HG03378 (cell line): ENCODE measurements around the gene SEZ6L2.
"Not testable (repeated sequence)": the region's sequence is repeated elsewhere in the genome, so short reads cannot be mapped to it uniquely, and the experiment has no call there.

ENCODE experiments used
- ATAC-seq: cut with Tn5 transposase; IDR thresholded peaks from one replicate; pipeline ENCODE4 v1.9.1; 2021; ENCODE audit warnings: mild to moderate bottlenecking, moderate library complexity; ENCODE audit not compliant: unreplicated experiment

SEZ6L2 gene

GRCh38 chr16:29910819-29911675, 11.7 kb upstream of the SEZ6L2 start:
- no peak for ATAC-seq

- not testable (repeated sequence) for ATAC-seq
Observed at GRCh38 chr16:29909851-29910250, 10.5 kb upstream of the SEZ6L2 start.

- ATAC-seq, result no peak
Observed at GRCh38 chr16:29909391-29909790, 10.0 kb upstream of the SEZ6L2 start.

- no peak for ATAC-seq
Observed at GRCh38 chr16:29908719-29909220, 9.4 kb upstream of the SEZ6L2 start.

GRCh38 chr16:29907973-29908372, 8.6 kb upstream of the SEZ6L2 start:
- no peak for ATAC-seq

- ATAC-seq, result no peak
Observed at GRCh38 chr16:29906520-29907244, 7.3 kb upstream of the SEZ6L2 start.

GRCh38 chr16:29905668-29906067, 6.3 kb upstream of the SEZ6L2 start:
- no peak for ATAC-seq

GRCh38 chr16:29904947-29905346, 5.6 kb upstream of the SEZ6L2 start:
- no peak for ATAC-seq

- ATAC-seq, result no peak
Observed at GRCh38 chr16:29903590-29903989, 4.2 kb upstream of the SEZ6L2 start.

- ATAC-seq, result no peak
Observed at GRCh38 chr16:29901607-29901945, 2.2 kb upstream of the SEZ6L2 start.

GRCh38 chr16:29900888-29901606, 1.7 kb upstream of the SEZ6L2 start:
- no peak for ATAC-seq

GRCh38 chr16:29900102-29900887, 945 bp upstream of the SEZ6L2 start, which contains the start of gene ASPHD1:
ASPHD1 (plus strand) TSS chr16:29900488; CDS start chr16:29900972, 484 bp downstream.
- no peak for ATAC-seq

- no peak for ATAC-seq
Observed at GRCh38 chr16:29898804-29899515, 390 bp downstream of the SEZ6L2 start.

GRCh38 chr16:29898135-29898803, 1.1 kb downstream of the SEZ6L2 start:
- ATAC-seq, result no peak

- no peak for ATAC-seq
Observed at GRCh38 chr16:29897333-29897732, 2.0 kb downstream of the SEZ6L2 start.

- no peak for ATAC-seq
Observed at GRCh38 chr16:29896841-29897240, 2.5 kb downstream of the SEZ6L2 start.

- ATAC-seq, result no peak
Observed at GRCh38 chr16:29894352-29894751, 5.0 kb downstream of the SEZ6L2 start.

GRCh38 chr16:29893553-29893952, 5.8 kb downstream of the SEZ6L2 start:
- no peak for ATAC-seq

GRCh38 chr16:29892458-29892813, 6.9 kb downstream of the SEZ6L2 start:
- ATAC-seq, result no peak
